Peyer's patch (tissue), 4 donors: ENCODE data around the gene MYO15B.

Source experiments
- CTCF ChIP-seq, 6 experiments: fragments of 450-650 bp in 4 of 6; fragments of 200-600 bp in 2 of 6; sonication (generic) in 1 of 6; IDR thresholded peaks; one replicate each; pipeline ENCODE4 v1.5.1; 2017 to 2019; ENCODE audit warnings: antibody characterized with exemption in 6 of 6, mild to moderate bottlenecking in 3 of 6, moderate library complexity in 1 of 6
- POLR2A ChIP-seq, 2 donors: fragments of 450-650 bp; IDR thresholded peaks; one replicate each; pipeline ENCODE4 v1.5.1; 2017; ENCODE audit warnings: antibody characterized with exemption in 2 of 2, mild to moderate bottlenecking in 2 of 2, moderate library complexity in 2 of 2

- TF ChIP-seq CTCF (IDR thresholded peaks at IDR 0.05) (peak in 1 of 6 experiments; percentile 17), POLR2A (IDR thresholded peaks at IDR 0.05) (peak; percentile 69 to 82)
Observed at GRCh38 chr17:75549246-75550138, 38.1 kb upstream of the MYO15B start.
